ENCODE results near the gene FGF12. TPM values are rescaled to one million over a fixed set of nuclear protein-coding genes. Genes with fewer than 3 reads are reported as not detected.

FGF12 gene
- total RNA-seq, 2 donors from 2014 or later: 1.5 TPM; not detected in 1

DNA sequence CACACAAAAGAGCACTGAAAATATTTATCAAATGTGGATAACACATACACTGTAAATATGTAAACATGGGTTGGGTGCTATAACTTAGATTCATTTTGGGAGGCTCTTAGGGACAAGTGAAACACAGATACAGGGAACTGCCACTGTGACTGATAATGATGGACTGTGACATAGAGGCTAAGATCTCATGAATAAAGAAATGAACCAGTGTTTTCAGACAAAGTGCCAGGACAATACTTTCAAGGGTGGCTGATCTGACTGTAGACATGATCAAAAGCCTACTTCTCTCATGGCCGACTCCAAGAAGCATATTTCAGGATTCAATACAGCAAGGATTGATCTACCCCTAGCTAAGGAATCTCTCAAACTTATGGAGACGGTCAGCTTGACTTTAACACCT, 353.8 kb downstream of the FGF12 start:
- H3K9me3 ChIP-seq: no peaks in the 10 kb centered on the region
- TF ChIP-seq, protein P1, sequence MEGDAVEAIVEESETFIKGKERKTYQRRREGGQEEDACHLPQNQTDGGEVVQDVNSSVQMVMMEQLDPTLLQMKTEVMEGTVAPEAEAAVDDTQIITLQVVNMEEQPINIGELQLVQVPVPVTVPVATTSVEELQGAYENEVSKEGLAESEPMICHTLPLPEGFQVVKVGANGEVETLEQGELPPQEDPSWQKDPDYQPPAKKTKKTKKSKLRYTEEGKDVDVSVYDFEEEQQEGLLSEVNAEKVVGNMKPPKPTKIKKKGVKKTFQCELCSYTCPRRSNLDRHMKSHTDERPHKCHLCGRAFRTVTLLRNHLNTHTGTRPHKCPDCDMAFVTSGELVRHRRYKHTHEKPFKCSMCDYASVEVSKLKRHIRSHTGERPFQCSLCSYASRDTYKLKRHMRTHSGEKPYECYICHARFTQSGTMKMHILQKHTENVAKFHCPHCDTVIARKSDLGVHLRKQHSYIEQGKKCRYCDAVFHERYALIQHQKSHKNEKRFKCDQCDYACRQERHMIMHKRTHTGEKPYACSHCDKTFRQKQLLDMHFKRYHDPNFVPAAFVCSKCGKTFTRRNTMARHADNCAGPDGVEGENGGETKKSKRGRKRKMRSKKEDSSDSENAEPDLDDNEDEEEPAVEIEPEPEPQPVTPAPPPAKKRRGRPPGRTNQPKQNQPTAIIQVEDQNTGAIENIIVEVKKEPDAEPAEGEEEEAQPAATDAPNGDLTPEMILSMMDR (IDR thresholded peaks at IDR 0.05): no peak
- no peaks in the 10 kb centered on the region for H3K4me1 ChIP-seq (ENCODE audit: control insufficient read depth in 1 of 2, low read depth in 2 of 2)
- ATAC-seq (ENCODE audit: insufficient number of reproducible peaks, low FRiP score, low read depth): no peak
- no peaks in the 10 kb centered on the region for H3K27me3 ChIP-seq (replicated peaks; ENCODE audit: insufficient read depth)
- no peak overlapping the region for H3K27ac ChIP-seq
- H3K36me3 ChIP-seq: no peaks in the 10 kb centered on the region
- no peak overlapping the region for H3K4me3 ChIP-seq
- DNase-seq (ENCODE audit: low spot score): no peak

GRCh38 chr3:192373032-192373431, 354.3 kb downstream of the FGF12 start:
- no peaks in the 10 kb centered on the region for H3K4me1 ChIP-seq (ENCODE audit: control insufficient read depth in 1 of 2, low read depth in 2 of 2)
- H3K9me3 ChIP-seq: no peaks in the 10 kb centered on the region

DNA sequence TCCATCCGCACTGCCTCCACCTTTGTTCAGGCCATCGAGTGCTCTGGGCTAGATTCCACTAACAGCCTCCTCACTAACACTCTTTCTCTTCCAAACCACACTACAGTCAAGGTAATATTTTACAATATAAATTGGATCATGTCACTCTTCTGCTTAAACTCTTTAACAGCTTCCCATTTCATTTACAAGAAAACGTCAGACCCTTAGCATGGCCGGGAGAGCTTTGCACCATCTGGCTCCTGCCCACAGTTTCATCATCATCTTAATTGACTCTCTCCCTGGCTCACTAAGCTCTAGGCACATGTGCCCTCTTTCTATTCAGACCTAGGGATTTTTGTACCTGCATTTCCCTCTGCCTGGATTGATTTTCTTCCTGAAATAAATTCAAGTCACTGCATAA, 354.7 kb downstream of the FGF12 start:
- DNase-seq (ENCODE audit: low spot score): no peak
- no peak overlapping the region for H3K27ac ChIP-seq
- TF ChIP-seq, protein P1 (IDR thresholded peaks at IDR 0.05): no peak

More at GRCh38 chr3:192373032-192373431, 354.3 kb downstream of the FGF12 start:
- Histone ChIP-seq H3K27ac (no peak overlapping the region), H3K36me3 (no peaks in the 10 kb centered on the region), H3K4me3 (no peak overlapping the region), H3K27me3 (replicated peaks; ENCODE audit: insufficient read depth) (no peaks in the 10 kb centered on the region)
- no peak for ATAC-seq (ENCODE audit: insufficient number of reproducible peaks, low FRiP score, low read depth)
- TF ChIP-seq, protein P1 (IDR thresholded peaks at IDR 0.05): no peak
- no peak for DNase-seq (ENCODE audit: low spot score)

GRCh38 chr3:192371870-192372400, 355.4 kb downstream of the FGF12 start:
- Histone ChIP-seq H3K27ac (no peak overlapping the region), H3K4me1 (ENCODE audit: control insufficient read depth in 1 of 2, low read depth in 2 of 2) (no peaks in the 10 kb centered on the region), H3K4me3 (no peak overlapping the region), H3K36me3 (no peaks in the 10 kb centered on the region), H3K27me3 (replicated peaks; ENCODE audit: insufficient read depth) (no peaks in the 10 kb centered on the region), H3K9me3 (no peaks in the 10 kb centered on the region)
- DNase-seq (ENCODE audit: low spot score): no peak
- no peak for ATAC-seq (ENCODE audit: insufficient number of reproducible peaks, low FRiP score, low read depth)
- TF ChIP-seq, protein P1 (IDR thresholded peaks at IDR 0.05): no peak

More for the DNA sequence above, 354.7 kb downstream of the FGF12 start:
- Histone ChIP-seq H3K27me3 (replicated peaks; ENCODE audit: insufficient read depth) (no peaks in the 10 kb centered on the region), H3K4me3 (no peak overlapping the region), H3K36me3 (no peaks in the 10 kb centered on the region), H3K4me1 (ENCODE audit: control insufficient read depth in 1 of 2, low read depth in 2 of 2) (no peaks in the 10 kb centered on the region), H3K9me3 (no peaks in the 10 kb centered on the region)
- ATAC-seq (ENCODE audit: insufficient number of reproducible peaks, low FRiP score, low read depth): no peak

GRCh38 chr3:192367616-192368015, 359.7 kb downstream of the FGF12 start:
- DNase-seq (ENCODE audit: low spot score) (no peak), ATAC-seq (ENCODE audit: insufficient number of reproducible peaks, low FRiP score, low read depth) (no peak)
- Histone ChIP-seq H3K9me3 (no peaks in the 10 kb centered on the region), H3K36me3 (no peaks in the 10 kb centered on the region), H3K4me1 (ENCODE audit: control insufficient read depth in 1 of 2, low read depth in 2 of 2) (no peaks in the 10 kb centered on the region), H3K4me3 (no peak overlapping the region), H3K27me3 (replicated peaks; ENCODE audit: insufficient read depth) (no peaks in the 10 kb centered on the region), H3K27ac (no peak overlapping the region)
- TF ChIP-seq, protein P1 (IDR thresholded peaks at IDR 0.05): no peak

Data from thoracic aorta (tissue), 2 donors.